ENCODE results near the gene HIF3A.

HIF3A gene

GRCh38 chr19:46387713-46388130 is 90.9 kb downstream of the HIF3A start:
- Histone ChIP-seq H3K79me2 (ENCODE audit: insufficient read depth, low read length) (no peaks in the 10 kb centered on the region), H3K9me2 (ENCODE audit: low read depth, low read length) (no peaks in the 10 kb centered on the region), H3K4me3 (ENCODE audit: low read depth, low read length, poor library complexity, severe bottlenecking) (no peak overlapping the region), H3K9me3 (ENCODE audit: low read length) (no peaks in the 10 kb centered on the region), H3K36me3 (ENCODE audit: insufficient read depth, low read length) (peaks cover 87% of the 10 kb centered on the region), H4K20me1 (ENCODE audit: insufficient read depth, low read length) (no peaks in the 10 kb centered on the region), H3K27ac (ENCODE audit: low read depth, low read length, poor library complexity, severe bottlenecking) (no peak overlapping the region), H3F3A (ENCODE audit: insufficient read depth, low read length) (no peaks in the 10 kb centered on the region), H3K4me1 (ENCODE audit: insufficient read depth, low read length, severe bottlenecking) (no peaks in the 10 kb centered on the region), H3K9ac (ENCODE audit: low read length) (no peak overlapping the region), H2AFZ (ENCODE audit: low read length) (no peak overlapping the region), H3K4me2 (ENCODE audit: low read length) (no peak overlapping the region), H3K27me3 (ENCODE audit: insufficient read depth, low read length) (no peaks in the 10 kb centered on the region)
- TF ChIP-seq CTCF (IDR thresholded peaks at IDR 0.05; ENCODE audit: low read length) (no peak), EZH2 (IDR thresholded peaks at IDR 0.05; ENCODE audit: borderline replicate concordance, low read length) (no peak)

GRCh38 chr19:46388311-46389095 is 91.7 kb downstream of the HIF3A start:
- Histone ChIP-seq H2AFZ (ENCODE audit: low read length) (no peak overlapping the region), H3K27ac (ENCODE audit: low read depth, low read length, poor library complexity, severe bottlenecking) (no peak overlapping the region), H3K9me3 (ENCODE audit: low read length) (no peaks in the 10 kb centered on the region), H3K9ac (ENCODE audit: low read length) (no peak overlapping the region), H3K27me3 (ENCODE audit: insufficient read depth, low read length) (no peaks in the 10 kb centered on the region), H3K79me2 (ENCODE audit: insufficient read depth, low read length) (no peaks in the 10 kb centered on the region), H3K4me3 (ENCODE audit: low read depth, low read length, poor library complexity, severe bottlenecking) (no peak overlapping the region), H3K4me2 (ENCODE audit: low read length) (no peak overlapping the region), H3K36me3 (ENCODE audit: insufficient read depth, low read length) (peaks cover 87% of the 10 kb centered on the region), H3K9me2 (ENCODE audit: low read depth, low read length) (no peaks in the 10 kb centered on the region), H4K20me1 (ENCODE audit: insufficient read depth, low read length) (no peaks in the 10 kb centered on the region), H3F3A (ENCODE audit: insufficient read depth, low read length) (no peaks in the 10 kb centered on the region), H3K4me1 (ENCODE audit: insufficient read depth, low read length, severe bottlenecking) (no peaks in the 10 kb centered on the region)
- TF ChIP-seq EZH2 (IDR thresholded peaks at IDR 0.05; ENCODE audit: borderline replicate concordance, low read length) (no peak), CTCF (IDR thresholded peaks at IDR 0.05; ENCODE audit: low read length) (no peak)

DNA sequence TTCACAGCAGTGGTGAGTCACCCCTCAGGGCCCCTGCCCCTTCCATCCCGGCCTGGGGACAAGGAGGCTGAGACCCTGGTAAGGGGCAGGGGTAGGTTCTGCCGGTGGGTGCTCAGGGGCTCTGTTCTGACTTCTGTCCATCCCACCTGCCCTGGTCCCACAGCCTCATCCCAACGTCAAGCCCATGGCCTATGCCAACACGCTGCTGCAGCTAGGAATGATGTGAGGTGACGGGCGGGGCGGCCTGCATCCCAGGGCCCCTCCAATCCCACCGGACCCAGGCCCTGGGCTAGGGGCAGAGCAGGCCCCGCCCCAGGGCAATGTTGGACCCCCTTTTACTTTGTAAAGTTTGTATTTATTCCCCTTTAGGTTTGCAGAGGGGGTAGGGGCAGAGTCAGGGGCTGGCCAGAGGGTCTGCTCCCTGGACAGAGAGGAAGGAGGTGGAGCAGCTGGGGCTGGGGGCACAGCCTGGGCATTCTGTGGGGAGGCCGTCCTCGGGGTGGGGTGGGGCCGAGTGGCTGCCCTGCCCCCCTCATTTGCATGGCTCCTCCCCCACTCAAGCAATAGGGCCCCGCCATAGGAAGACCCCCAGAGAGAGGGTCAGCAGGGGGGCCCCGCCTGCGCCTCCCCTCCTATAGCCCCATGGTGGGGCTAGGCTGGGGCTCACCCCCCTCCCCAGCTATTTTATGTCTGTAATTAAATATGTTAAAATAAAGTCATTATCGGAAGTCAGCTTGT is 93.4 kb downstream of the HIF3A start:
- TF ChIP-seq CTCF (IDR thresholded peaks at IDR 0.05; ENCODE audit: low read length) (no peak), EZH2 (IDR thresholded peaks at IDR 0.05; ENCODE audit: borderline replicate concordance, low read length) (no peak)
- H3K9me2 ChIP-seq (ENCODE audit: low read depth, low read length): no peaks in the 10 kb centered on the region
- H3K4me1 ChIP-seq (ENCODE audit: insufficient read depth, low read length, severe bottlenecking): no peaks in the 10 kb centered on the region
- no peaks in the 10 kb centered on the region for H3K79me2 ChIP-seq (ENCODE audit: insufficient read depth, low read length)
- H3F3A ChIP-seq (ENCODE audit: insufficient read depth, low read length): no peaks in the 10 kb centered on the region
- H4K20me1 ChIP-seq (ENCODE audit: insufficient read depth, low read length): no peaks in the 10 kb centered on the region
- no peak overlapping the region for H3K9ac ChIP-seq (ENCODE audit: low read length)
- peaks cover 69% of the 10 kb centered on the region for H3K36me3 ChIP-seq (ENCODE audit: insufficient read depth, low read length)
- no peaks in the 10 kb centered on the region for H3K9me3 ChIP-seq (ENCODE audit: low read length)
- no peaks in the 10 kb centered on the region for H3K27me3 ChIP-seq (ENCODE audit: insufficient read depth, low read length)
- H2AFZ ChIP-seq (ENCODE audit: low read length): no peak overlapping the region
- no peak overlapping the region for H3K4me3 ChIP-seq (ENCODE audit: low read depth, low read length, poor library complexity, severe bottlenecking)
- H3K27ac ChIP-seq (ENCODE audit: low read depth, low read length, poor library complexity, severe bottlenecking): no peak overlapping the region
- no peak overlapping the region for H3K4me2 ChIP-seq (ENCODE audit: low read length)
